Heart right ventricle (tissue), 16 donors: ENCODE results near the gene UGP2. TPM values are rescaled to one million over a fixed set of nuclear protein-coding genes. Genes with fewer than 3 reads are reported as not detected.

Experiments
- ATAC-seq, 8 donors: fragments of 200-7000 bp; cut with Tn5 transposase; one replicate each; pipeline ENCODE4 v1.9.1; 2020; ENCODE audit warnings: mild to moderate bottlenecking in 8 of 8, moderate library complexity in 8 of 8, moderate number of reproducible peaks in 1 of 8
- DNase-seq, 2 donors: peaks; one replicate each; pipeline ENCODE4 v3.0.0-alpha.2; 2020
- H3K27ac ChIP-seq, 10 donors: fragments of 200-600 bp; sonication (generic) in 2 of 10; one replicate each; pipeline versions ENCODE4 v1.5.0 to v1.8.0; 2020 to 2022; ENCODE audit warnings: mild to moderate bottlenecking in 3 of 10
- H3K27me3 ChIP-seq, 7 donors: fragments of 200-600 bp; one replicate each; pipeline ENCODE4 v1.8.0; 2021 to 2022; ENCODE audit warnings: mild to moderate bottlenecking in 2 of 7
- H3K36me3 ChIP-seq, 9 donors: fragments of 200-600 bp; sonication (generic) in 1 of 9; one replicate each; pipeline versions ENCODE4 v1.5.0 to v1.8.0; 2020 to 2022; ENCODE audit warnings: mild to moderate bottlenecking in 2 of 9
- H3K4me1 ChIP-seq, 9 donors: fragments of 200-600 bp; sonication (generic) in 1 of 9; one replicate each; pipeline versions ENCODE4 v1.5.0 to v1.8.0; 2020 to 2022; ENCODE audit warnings: mild to moderate bottlenecking in 4 of 9
- H3K4me3 ChIP-seq, 10 donors: fragments of 200-600 bp; sonication (generic) in 2 of 10; one replicate each; pipeline versions ENCODE4 v1.5.0 to v1.8.0; 2020 to 2022; ENCODE audit warnings: mild to moderate bottlenecking in 7 of 10, moderate library complexity in 2 of 10
- H3K9me3 ChIP-seq, 11 donors: fragments of 200-600 bp in 10 of 11; sonication (generic) in 2 of 11; one replicate each; pipeline versions ENCODE4 v1.5.0 to v1.8.0; 2013 to 2022; ENCODE audit warnings: mild to moderate bottlenecking in 2 of 11, control low read depth in 1 of 11, moderate library complexity in 1 of 11
- CTCF ChIP-seq, 9 donors: fragments of 200-600 bp; sonication (generic) in 2 of 9; IDR thresholded peaks; one replicate each; pipeline versions ENCODE4 v1.5.0 to v1.8.0; 2021 to 2022; ENCODE audit warnings: antibody characterized with exemption in 9 of 9, mild to moderate bottlenecking in 5 of 9, moderate library complexity in 1 of 9
- WGBS, 2 donors: extraction: QIAGEN DNeasy Blood & Tissue Kit; methylation state at CpG; one replicate each; pipeline ENCODE4 v1.1.7; 2013; ENCODE audit warnings: inconsistent platforms in 1 of 2; 5-methylcytosine and 5-hydroxymethylcytosine counted together
- intact Hi-C, 10 donors: fragments of 100-400 bp; cut with DNase I; formaldehyde crosslinking; loops; one replicate each; pipeline versions ENCODE4 v1.11.1 to v1.14.2; 2022
- polyA plus RNA-seq, 2 donors: library from polyadenylated mRNA; stranded (reverse); fragments of 200-250 nt; gene quantifications; one replicate each; pipeline ENCODE4 v1.2.3, GENCODE V29; 2013
- total RNA-seq, 10 donors: library from RNA; stranded (reverse); fragmentation: NEBNext Ultra II Directional in 3 of 10; extraction: Animal tissue kit (Norgen Biotek cat#: 25700) in 3 of 10; gene quantifications; one replicate each; pipeline versions ENCODE4 v1.2.1 to v1.2.4, GENCODE V29; 2021 to 2023
- donor health status: Arrhythmogenic right ventricular cardiomyopathy.
- donor health status: ischemic (EF 13 %, LVEDD 7.1; RV severe dilation, severe dysfunction).
- donor health status: healthy with polysubstance abuse.
- donor health status: DM: no; HTN: yes; CAD: no.
- donor health status: DM: no; HTN: no; CAD: no.
- donor health status: ischemic (EF 25% LVEDD 6.9; RV normal size, moderate dysfunction).
- donor health status: ischemic (EF 25% LVEDD 5.7; RV mildly dilated, moderate dysfunction).
- donor health status: healthy.
- donor health status: DM: yes; HTN: yes; CAD: no.
- donor health status: Ischemic cardiomyopathy.
- donor health status: ischemic (EF 35%, LVEDD 5.7; RV mildly dilated, moderate dysfunction).
- donor health status: nonischemic (EF 11% LVEDD 7.7; RV severe dilation, severe dysfunction).
- donor health status: DM: yes; HTN: yes; CAD: no.
- donor health status: PGD.
- donor health status: ischemic (EF 29% LVEDD 5.4; RV normal size, mild dysfunction).
- donor health status: nonischemic (EF 23%, LVEDD 6.1; RV moderate dilation, normal function).

Gene UGP2
- total and polyA plus RNA-seq, 12 donors: 139 to 632 (median 371) TPM

GRCh38 chr2:63894167-63894566 lies 52.5 kb downstream of the UGP2 start:
- Histone ChIP-seq H3K4me3 (no peak overlapping the region), H3K27me3 (no peaks in the 10 kb centered on the region), H3K4me1 (peaks cover 0 to 6% (median 0%) of the 10 kb centered on the region in 9 donors), H3K27ac (no peak overlapping the region), H3K9me3 (no peaks in the 10 kb centered on the region), H3K36me3 (peaks cover 0 to 100% (median 40%) of the 10 kb centered on the region in 9 donors)
- DNase-seq: no peak
- WGBS, 2 donors: 87 to 98% methylated on average over 1 of the region's 1 CpG
- no peak for TF ChIP-seq CTCF (IDR thresholded peaks at IDR 0.05)
- ATAC-seq: peak in 1 of 8 donors; percentile 25
- intact Hi-C loops: no loop called here

GRCh38 chr2:63898839-63899238 lies 57.1 kb downstream of the UGP2 start:
- H3K9me3 ChIP-seq: peaks cover 0 to 20% (median 7%) of the 10 kb centered on the region in 11 donors
- H3K4me1 ChIP-seq: peaks cover 0 to 13% (median 0%) of the 10 kb centered on the region in 9 donors
- no peak for TF ChIP-seq CTCF (IDR thresholded peaks at IDR 0.05)
- DNase-seq: no peak
- peaks cover 0 to 100% (median 33%) of the 10 kb centered on the region in 9 donors for H3K36me3 ChIP-seq
- H3K4me3 ChIP-seq: no peak overlapping the region
- WGBS, 2 donors: 90 to 98% methylated on average over 5 of the region's 5 CpGs
- no peak overlapping the region for H3K27ac ChIP-seq
- ATAC-seq: no peak
- intact Hi-C loops: no loop called here
- H3K27me3 ChIP-seq: no peaks in the 10 kb centered on the region

- H3K4me3 ChIP-seq: no peak overlapping the region
- H3K36me3 ChIP-seq: peaks cover 0 to 96% (median 27%) of the 10 kb centered on the region in 9 donors
- no peak for TF ChIP-seq CTCF (IDR thresholded peaks at IDR 0.05)
- DNase-seq: no peak
- H3K4me1 ChIP-seq: peaks cover 0 to 17% (median 0%) of the 10 kb centered on the region in 9 donors
- no peaks in the 10 kb centered on the region for H3K27me3 ChIP-seq
- 64 to 65% methylated on average over 1 of the region's 1 CpG for WGBS, 2 donors
- H3K27ac ChIP-seq: no peak overlapping the region
- ATAC-seq: peak in 4 of 8 donors; percentile 41 to 69 (median 53)
- peaks cover 0 to 23% (median 7%) of the 10 kb centered on the region in 11 donors for H3K9me3 ChIP-seq
- intact Hi-C loops: no loop called here
Measured at GRCh38 chr2:63899639-63900038, 57.9 kb downstream of the UGP2 start.

- no peak overlapping the region for H3K4me3 ChIP-seq
- intact Hi-C loops: no loop called here
- H3K36me3 ChIP-seq: peaks cover 0 to 93% (median 32%) of the 10 kb centered on the region in 9 donors
- H3K27ac ChIP-seq: no peak overlapping the region
- H3K27me3 ChIP-seq: no peaks in the 10 kb centered on the region
- H3K9me3 ChIP-seq: peaks cover 0 to 32% (median 7%) of the 10 kb centered on the region in 11 donors
- ATAC-seq: no peak
- no peak for DNase-seq
- TF ChIP-seq CTCF (IDR thresholded peaks at IDR 0.05): no peak
- H3K4me1 ChIP-seq: peaks cover 0 to 14% (median 0%) of the 10 kb centered on the region in 9 donors
Measured at GRCh38 chr2:63902149-63902548, 60.5 kb downstream of the UGP2 start.
